HEK293 (cell line): ENCODE measurements around the gene RNF13.

Source experiments
- HOXA7 ChIP-seq: sonication (generic); formaldehyde crosslinking; IDR thresholded peaks from 2 replicates; pipeline ENCODE4 v1.8.1; 2022; ENCODE audit warnings: missing genetic modification reagents, borderline replicate concordance
- ZNF311 ChIP-seq: fragments of 450-650 bp; formaldehyde crosslinking; IDR thresholded peaks from 2 replicates; pipeline ENCODE4 v1.5.1; 2017; ENCODE audit warnings: missing biosample characterization, missing genetic modification characterization, borderline replicate concordance
- ZNF521 ChIP-seq: fragments of 450-650 bp; formaldehyde crosslinking; IDR thresholded peaks from 2 replicates; pipeline ENCODE4 v1.5.1; 2017; ENCODE audit warnings: missing biosample characterization, mild to moderate bottlenecking, missing genetic modification characterization
- TF ChIP-seq, protein P1 (sequence below): fragments of 450-650 bp; formaldehyde crosslinking; IDR thresholded peaks from 2 replicates; pipeline ENCODE4 v1.5.1; 2016; ENCODE audit warnings: missing biosample characterization, missing genetic modification characterization
- TF ChIP-seq, protein P2 (sequence below): fragments of 450-650 bp; formaldehyde crosslinking; IDR thresholded peaks from 2 replicates; pipeline ENCODE4 v1.5.1; 2016; ENCODE audit warnings: missing biosample characterization, missing genetic modification characterization
- TF ChIP-seq, protein P3 (sequence below): fragments of 450-650 bp; formaldehyde crosslinking; IDR thresholded peaks from 2 replicates; pipeline ENCODE4 v1.5.1; 2016; ENCODE audit warnings: missing biosample characterization, missing genetic modification characterization

DNA sequence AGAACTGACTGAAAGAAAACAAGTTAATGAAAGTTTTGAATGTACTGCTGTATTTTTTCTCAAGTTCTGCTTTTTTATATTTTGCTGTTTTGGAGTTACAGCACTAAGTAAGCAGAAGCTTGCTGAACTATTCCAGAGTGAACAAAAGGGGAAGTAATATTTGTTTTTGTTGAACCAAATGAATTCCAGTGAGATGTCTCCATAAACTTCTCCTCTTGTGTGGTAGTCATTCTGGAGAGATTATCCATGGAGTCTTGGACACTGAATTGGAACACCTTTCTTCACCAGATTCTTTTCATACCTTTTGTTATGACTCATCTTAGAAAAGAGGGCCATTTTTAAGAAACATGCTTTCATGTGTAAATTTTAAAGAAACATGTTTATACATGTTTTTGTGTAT is 29.4 kb upstream of the RNF13 start:
- TF ChIP-seq, protein P1, sequence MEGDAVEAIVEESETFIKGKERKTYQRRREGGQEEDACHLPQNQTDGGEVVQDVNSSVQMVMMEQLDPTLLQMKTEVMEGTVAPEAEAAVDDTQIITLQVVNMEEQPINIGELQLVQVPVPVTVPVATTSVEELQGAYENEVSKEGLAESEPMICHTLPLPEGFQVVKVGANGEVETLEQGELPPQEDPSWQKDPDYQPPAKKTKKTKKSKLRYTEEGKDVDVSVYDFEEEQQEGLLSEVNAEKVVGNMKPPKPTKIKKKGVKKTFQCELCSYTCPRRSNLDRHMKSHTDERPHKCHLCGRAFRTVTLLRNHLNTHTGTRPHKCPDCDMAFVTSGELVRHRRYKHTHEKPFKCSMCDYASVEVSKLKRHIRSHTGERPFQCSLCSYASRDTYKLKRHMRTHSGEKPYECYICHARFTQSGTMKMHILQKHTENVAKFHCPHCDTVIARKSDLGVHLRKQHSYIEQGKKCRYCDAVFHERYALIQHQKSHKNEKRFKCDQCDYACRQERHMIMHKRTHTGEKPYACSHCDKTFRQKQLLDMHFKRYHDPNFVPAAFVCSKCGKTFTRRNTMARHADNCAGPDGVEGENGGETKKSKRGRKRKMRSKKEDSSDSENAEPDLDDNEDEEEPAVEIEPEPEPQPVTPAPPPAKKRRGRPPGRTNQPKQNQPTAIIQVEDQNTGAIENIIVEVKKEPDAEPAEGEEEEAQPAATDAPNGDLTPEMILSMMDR (tag by site-specific recombination), result no peak
- TF ChIP-seq ZNF311 (tag by site-specific recombination) (no peak), ZNF521 (no peak), HOXA7 (CRISPR knock-in tag) (no peak)
- TF ChIP-seq, protein P2, sequence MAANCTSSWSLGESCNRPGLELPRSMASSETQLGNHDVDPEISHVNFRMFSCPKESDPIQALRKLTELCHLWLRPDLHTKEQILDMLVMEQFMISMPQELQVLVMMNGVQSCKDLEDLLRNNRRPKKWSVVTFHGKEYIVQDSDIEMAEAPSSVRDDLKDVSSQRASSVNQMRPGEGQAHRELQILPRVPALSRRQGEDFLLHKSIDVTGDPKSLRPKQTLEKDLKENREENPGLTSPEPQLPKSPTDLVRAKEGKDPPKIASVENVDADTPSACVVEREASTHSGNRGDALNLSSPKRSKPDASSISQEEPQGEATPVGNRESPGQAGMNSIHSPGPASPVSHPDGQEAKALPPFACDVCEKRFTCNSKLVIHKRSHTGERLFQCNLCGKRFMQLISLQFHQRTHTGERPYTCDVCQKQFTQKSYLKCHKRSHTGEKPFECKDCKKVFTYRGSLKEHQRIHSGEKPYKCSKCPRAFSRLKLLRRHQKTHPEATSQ (tag by site-specific recombination), result no peak
- TF ChIP-seq, protein P3, sequence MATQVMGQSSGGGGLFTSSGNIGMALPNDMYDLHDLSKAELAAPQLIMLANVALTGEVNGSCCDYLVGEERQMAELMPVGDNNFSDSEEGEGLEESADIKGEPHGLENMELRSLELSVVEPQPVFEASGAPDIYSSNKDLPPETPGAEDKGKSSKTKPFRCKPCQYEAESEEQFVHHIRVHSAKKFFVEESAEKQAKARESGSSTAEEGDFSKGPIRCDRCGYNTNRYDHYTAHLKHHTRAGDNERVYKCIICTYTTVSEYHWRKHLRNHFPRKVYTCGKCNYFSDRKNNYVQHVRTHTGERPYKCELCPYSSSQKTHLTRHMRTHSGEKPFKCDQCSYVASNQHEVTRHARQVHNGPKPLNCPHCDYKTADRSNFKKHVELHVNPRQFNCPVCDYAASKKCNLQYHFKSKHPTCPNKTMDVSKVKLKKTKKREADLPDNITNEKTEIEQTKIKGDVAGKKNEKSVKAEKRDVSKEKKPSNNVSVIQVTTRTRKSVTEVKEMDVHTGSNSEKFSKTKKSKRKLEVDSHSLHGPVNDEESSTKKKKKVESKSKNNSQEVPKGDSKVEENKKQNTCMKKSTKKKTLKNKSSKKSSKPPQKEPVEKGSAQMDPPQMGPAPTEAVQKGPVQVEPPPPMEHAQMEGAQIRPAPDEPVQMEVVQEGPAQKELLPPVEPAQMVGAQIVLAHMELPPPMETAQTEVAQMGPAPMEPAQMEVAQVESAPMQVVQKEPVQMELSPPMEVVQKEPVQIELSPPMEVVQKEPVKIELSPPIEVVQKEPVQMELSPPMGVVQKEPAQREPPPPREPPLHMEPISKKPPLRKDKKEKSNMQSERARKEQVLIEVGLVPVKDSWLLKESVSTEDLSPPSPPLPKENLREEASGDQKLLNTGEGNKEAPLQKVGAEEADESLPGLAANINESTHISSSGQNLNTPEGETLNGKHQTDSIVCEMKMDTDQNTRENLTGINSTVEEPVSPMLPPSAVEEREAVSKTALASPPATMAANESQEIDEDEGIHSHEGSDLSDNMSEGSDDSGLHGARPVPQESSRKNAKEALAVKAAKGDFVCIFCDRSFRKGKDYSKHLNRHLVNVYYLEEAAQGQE (tag by site-specific recombination), result no peak
